ENCODE data around the gene TYRO3.

The TYRO3 gene

DNA sequence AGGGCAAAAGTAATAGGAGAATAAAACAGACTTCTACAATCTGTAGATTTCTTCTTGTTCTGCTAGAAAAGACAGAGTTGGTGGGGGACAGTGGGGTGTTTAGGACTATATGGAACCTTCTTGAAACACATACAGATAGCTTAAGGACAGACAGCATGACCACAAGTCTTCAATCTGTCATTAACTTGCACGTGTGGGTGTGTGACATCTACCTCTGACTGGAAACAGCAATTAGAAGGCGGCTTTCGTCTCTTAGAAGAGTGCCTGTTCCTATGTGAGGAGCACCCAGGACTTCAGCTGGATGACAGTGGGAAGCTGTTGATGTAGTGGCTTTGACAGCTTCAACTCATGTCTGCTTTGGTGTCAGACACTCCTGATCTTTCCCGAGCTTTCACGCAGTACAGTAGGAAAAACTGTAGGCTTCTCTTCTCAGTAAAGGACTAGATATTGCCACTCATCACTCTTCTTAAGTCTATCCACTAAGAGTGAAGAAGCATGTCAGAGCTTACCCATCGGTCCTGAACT lies 44.5 kb downstream of the TYRO3 start:
- H3K4me3 ChIP-seq (ENCODE audit: low read depth, low read length): no peak overlapping the region

DNA sequence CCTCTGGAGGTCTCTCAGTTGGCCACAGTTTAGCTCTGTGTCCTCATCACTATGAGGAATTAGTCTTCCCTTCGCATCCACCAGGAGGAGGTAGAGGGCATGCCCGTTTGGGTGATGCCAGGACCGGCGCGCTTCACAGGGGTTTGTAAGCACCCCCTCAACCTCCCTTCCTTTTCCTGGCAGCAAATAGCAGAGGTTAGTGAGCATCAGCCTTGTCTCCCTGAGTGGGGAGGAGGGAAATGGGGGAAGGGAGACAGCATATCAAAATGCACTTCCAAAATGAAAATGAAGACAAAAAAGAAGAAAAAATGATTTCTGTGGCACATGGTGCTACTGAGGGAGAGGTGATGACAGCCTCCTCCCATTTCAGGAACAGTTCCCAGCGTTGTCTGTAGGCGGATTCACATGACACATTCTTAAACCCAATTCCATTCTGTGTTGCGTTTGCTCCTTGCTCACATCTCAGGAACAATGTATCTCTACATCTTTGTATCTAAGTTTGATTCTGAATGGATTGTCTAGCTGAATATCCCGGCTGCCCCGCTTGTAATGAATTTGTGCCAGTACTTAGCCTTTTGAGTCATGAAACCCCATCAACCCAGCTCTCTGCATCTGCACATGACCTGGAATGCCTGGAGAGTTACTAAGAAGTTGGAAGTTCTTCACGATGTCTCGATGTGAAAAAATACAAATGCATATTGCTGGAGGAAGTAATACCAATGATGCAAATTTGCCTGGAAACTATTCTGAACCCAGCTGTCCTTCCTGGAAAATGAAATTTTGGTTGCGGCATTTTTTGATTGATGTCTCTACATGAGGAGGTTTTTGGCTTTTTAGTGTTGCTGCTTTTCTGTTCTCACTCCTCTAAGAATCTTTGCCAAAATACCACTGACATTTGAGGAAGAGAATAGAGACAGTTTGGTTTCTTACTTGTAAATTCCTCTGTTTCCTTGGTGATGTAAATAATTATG lies 45.2 kb downstream of the TYRO3 start:
- H3K4me3 ChIP-seq (ENCODE audit: low read depth, low read length): peak overlapping the region; percentile 6

DNA sequence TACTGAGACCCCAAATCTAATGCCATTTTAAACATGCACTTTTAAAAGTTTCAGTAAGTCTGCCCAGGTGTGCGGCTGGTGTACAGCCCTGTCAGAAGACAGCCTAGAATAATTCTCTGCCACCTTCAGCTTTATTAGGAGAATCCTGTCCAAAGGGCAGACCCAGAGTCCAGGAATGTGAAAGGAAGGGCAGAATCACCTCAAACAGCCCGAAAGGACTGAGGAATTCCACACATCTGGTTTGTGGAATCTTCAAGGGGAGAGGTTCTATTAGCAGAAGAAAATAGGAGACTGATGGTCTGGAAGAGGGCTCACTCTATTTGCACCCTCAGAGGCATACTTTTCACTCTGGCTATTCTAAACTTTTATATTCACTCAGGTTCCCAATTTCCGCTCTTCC lies 46.6 kb downstream of the TYRO3 start:
- H3K4me3 ChIP-seq (ENCODE audit: low read depth, low read length): no peak overlapping the region

DNA sequence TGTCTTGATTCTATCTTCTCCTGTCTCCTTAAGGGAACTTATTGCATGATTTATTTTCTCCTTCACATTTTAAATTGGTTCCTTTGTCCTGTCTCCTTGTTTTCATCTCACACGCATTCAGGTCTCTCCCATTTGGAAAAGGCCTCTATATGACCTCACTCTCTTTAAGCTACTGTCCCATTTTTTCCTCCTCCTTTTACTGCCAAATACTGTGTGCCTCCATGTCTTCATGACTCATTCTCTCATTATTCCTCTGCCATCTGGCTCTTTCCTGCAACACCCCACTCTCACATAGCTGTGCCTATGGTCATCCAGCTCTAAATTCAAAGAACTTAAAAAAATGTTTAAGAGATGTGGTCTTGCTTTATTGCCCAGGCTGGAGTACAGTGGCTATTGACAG lies 48.0 kb downstream of the TYRO3 start:
- H3K4me3 ChIP-seq (ENCODE audit: low read depth, low read length): no peak overlapping the region

DNA sequence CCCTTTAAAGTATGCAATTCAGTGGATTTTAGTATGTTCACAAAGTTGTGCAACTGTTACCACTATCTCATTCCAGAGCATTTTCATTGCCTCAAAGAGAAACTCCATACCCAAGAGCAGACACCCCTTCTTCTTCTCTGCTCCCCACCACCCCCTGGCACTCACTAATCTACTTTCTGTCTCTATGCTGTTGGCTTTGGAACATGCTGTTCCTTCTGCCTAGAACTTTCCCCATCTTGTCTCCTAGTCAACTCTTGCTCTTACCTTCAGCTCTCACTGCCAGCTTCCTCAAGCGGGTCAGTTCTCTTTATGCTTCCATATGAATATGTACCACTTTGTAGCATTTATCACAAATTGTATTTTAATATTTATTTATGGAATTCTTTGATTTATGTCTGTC lies 50.1 kb downstream of the TYRO3 start:
- H3K4me3 ChIP-seq (ENCODE audit: low read depth, low read length): no peak overlapping the region

DNA sequence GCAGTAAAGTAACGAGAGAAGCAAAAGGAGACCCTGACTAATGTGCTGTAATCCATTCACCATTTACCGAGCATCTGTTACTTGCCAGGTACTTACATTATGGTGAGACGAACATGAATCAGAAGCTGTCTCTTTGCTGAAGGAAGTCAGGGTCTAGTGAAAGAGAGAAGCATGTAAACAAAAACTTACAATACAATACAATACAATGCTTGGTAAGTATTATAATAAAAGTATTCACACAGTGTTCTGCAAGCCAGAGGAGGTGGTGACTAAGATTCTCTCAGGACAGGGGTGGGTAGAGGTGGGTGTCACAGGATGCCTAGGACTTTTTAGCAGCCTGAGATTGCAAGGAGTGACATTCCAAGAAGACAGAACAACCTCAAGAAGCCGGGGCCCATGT lies 51.0 kb downstream of the TYRO3 start:
- no peak overlapping the region for H3K4me3 ChIP-seq (ENCODE audit: low read depth, low read length)

DNA sequence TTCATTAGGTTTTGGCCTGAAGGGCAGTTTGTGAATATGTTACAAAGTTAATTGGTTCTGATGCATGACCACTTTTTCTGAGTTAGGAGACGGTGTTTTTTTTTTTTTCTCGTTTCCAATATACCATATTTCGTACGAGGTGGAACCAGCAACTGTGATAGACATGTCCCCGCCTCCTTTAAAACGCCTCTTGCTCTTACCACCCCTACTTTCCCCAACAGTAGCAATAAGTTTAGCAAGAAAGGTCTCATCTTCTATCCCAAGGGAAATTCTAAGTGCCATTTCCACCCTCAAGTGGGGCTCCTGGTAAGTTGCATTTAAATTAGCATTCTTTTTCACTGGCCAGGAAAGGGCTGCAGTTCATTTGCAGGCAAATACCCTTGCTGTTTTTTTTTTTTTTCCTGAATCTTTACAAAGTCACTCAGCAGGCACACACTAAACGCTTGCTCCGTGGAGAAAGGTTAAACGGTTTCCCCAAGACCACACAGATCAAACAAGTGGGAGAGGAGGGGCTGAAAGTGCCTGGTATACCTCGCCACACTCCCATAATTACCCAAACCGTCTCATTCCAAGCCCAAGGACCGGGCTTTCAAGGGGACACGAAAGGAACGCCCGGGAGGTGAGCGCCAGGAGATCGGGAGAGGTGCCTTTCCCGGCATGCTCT lies 61.7 kb downstream of the TYRO3 start:
- peak overlapping the region; percentile 43 for H3K4me3 ChIP-seq (ENCODE audit: low read depth, low read length)

DNA sequence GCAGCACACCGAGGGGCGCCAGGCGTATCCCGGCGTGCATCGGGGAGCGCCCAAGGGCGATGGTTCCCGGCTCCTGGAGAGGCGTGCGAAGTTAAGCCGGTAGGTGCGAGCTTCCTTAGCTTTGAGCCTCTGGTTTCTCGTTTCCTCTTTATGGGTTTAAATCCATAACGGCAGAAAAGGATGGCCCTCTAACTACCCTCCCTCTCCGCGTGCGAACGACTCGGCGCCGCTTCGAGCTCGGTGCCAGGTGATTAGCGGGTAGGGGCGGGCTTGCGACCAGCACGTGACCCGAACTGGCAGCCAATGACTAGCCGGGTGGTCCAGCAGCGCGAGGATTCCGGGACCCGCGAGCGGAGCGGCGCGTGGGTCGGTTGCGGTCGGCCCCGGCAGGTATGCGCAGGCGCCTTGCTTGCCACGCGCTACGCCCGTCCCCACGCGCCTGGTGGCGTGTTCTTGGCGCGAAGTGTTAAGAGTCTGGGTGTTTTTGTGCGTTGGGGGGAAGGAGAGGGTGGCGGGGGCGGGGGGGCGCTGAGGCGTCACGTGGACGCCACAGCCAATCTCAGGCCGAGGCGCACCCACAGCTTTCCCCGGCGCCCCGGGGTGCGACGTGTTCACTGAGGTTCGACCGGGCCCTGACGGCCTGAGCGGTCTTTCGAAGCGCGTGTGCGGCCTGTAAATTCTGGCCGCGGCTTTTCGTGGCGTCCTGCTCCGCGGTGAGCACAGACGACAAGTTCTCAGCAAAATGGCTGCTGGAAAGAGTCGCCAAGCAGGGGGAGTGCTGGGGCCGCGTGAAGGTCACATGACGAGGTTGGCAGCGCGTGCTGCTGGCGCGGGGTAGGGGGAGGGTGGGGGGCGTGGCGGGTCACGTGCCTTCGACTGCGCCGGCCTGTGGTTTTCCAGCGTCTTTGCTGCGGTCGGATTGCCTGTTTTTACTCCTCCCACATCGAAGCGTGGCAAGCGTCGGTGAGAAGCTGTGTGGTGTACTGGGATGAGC lies 62.5 kb downstream of the TYRO3 start:
- H3K4me3 ChIP-seq (ENCODE audit: low read depth, low read length): peak overlapping the region; percentile 43

DNA sequence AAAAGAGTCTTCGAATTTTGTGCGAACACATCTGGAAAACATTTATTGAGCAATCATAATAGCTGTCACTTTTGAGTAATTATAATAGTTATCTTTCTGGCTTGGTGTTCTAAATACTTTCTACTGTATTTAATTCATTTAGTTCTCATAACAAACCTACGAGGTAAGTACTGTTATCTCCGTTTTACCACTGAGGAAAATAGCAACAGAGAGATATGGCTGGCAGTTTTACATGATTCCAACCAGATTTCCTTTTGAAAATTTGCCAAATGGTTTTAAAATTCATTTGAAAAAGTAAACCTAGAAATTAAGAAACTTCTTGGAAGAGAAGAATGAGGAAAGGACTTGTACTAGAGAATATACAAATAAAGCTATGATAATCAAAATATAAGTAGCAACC lies 63.9 kb downstream of the TYRO3 start:
- no peak overlapping the region for H3K4me3 ChIP-seq (ENCODE audit: low read depth, low read length)

DNA sequence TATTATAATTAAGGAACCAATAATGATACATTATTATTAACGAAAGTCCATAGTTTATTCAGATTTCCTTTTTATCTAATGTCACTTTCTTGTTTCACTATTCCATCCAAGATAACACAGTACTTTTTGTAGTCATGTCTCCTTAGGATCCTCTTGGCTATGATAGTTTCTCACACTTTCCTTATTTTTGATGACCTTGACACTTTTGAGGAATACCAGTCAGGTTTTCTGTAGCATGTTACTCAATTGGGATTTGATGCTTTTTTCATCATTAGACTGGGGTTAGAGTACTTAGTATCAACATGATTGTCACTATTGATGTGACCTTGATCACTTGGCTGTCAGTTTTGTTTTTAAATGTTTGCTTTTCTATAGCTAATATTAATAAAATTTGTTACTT lies 68.2 kb downstream of the TYRO3 start:
- H3K4me3 ChIP-seq (ENCODE audit: low read depth, low read length): no peak overlapping the region

DNA sequence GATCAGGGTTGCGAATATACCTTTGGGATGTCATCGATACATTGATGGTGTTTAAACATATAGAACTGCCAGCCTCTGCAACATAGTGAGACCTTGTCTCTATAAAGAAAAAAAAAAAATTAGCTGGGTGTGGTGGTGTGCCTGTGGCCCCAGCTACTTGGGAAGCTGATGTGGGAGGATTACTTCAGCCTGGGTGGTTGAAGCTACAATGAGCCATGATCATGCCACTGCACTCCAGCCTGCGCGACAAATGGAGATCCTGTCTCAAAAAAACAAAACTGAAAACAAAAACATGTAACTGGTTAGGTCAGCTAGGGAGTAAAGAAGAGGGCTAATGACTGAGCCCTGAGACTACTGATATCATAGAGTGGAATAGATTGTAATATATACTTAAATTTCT lies 70.5 kb downstream of the TYRO3 start:
- no peak overlapping the region for H3K4me3 ChIP-seq (ENCODE audit: low read depth, low read length)

DNA sequence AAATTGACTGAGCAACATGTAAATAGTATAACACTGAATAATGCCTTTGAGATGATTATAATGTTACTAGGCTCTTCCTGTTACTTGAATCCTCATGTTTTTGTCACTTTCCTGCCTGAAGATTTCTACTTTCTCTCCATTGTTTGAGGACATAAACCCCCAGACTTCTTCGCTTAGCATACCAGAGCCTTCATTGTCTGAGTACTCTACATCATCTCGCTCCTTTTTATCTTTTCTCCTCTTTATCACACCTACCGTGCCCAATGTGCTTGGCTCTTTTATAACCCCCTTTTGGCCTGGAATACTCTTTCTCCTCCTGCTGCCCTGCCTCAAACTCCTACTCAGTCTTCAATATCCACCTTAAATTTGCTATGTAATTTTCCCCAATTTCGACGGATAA lies 70.9 kb downstream of the TYRO3 start:
- H3K4me3 ChIP-seq (ENCODE audit: low read depth, low read length): no peak overlapping the region

DNA sequence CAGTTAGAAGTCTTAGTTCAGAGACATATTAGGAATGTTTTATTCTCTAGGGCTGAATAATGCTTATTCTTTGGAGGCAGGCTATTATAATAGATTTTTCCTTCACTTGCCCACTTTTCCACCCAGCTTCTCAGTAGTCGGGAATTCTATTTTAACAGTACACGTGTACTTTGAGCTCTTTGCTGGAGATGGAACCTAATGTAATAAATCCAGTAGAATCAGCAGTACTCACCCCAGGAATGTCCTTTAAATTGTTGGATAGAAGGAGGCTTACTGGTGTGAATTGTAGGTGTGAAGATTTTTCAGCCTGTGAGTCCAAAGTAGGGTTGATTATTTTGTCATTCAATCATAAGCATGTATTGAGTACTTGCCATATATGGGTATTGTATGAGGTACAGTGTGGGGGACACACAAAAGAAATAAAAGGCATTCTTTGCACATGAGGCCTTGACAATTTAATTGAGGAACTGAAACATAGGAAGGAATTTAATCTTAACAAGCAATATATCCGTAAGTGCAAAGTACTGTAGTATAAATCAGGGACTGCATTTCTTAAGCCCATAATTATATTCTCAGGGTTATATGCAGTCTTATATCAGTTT lies 71.7 kb downstream of the TYRO3 start:
- no peak overlapping the region for H3K4me3 ChIP-seq (ENCODE audit: low read depth, low read length)

DNA sequence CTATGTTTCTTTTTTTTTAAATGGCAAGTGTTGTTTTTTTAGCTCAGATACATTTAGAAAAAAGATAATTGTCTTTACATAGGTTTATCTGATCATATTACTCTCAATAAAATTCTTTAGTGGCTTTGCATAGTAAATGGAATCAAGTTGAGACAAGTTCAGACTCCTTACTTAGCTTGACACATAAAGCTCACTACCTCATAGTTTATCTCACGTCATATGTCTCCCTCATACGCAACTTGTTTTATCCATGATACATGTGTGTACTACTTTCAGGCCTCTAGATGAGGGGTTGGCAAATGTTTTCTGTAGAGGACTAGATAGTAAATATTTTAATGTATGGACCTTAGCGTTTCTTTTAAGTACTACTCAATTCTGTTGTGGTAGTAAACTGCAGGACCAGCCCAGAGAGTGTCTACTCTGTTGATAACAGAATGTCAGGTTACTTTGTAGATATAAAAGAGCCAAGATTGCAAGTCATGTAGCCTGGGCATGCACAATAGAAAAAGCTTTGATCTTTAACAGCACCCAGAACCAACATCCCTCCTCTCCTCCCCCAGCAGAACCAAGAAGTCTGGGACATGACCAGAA lies 73.0 kb downstream of the TYRO3 start:
- H3K4me3 ChIP-seq (ENCODE audit: low read depth, low read length): no peak overlapping the region
